ENCODE results near the gene MOB3A.
"Not testable (repeated sequence)": the region's sequence is repeated elsewhere in the genome, so short reads cannot be mapped to it uniquely, and the experiment has no call there.

The MOB3A gene

DNA sequence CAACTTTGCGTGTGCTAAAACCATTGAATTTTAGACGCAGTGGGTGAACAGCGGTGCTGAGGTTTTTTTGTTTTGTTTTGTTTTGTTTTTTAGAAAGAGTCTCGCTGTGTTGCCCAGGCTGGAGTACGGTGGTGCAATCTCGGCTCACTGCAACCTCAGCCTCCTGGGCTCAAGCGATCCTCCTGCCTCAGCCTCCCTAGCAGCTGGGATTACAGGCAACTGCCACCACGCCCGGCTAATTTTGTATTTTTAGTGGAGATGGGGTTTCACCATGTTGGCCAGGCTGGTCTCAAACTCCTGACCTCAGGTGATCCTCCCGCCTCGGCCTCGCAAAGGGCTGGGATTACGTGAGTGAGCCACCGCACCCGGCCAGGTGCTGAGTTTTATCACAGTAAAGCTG, 61.9 kb downstream of the MOB3A start:
- not testable (repeated sequence) for DNase-seq (ENCODE audit: low read depth)

- DNase-seq (ENCODE audit: low read depth): no peak
Observed at GRCh38 chr19:2033825-2034159, 62.3 kb downstream of the MOB3A start.

DNA sequence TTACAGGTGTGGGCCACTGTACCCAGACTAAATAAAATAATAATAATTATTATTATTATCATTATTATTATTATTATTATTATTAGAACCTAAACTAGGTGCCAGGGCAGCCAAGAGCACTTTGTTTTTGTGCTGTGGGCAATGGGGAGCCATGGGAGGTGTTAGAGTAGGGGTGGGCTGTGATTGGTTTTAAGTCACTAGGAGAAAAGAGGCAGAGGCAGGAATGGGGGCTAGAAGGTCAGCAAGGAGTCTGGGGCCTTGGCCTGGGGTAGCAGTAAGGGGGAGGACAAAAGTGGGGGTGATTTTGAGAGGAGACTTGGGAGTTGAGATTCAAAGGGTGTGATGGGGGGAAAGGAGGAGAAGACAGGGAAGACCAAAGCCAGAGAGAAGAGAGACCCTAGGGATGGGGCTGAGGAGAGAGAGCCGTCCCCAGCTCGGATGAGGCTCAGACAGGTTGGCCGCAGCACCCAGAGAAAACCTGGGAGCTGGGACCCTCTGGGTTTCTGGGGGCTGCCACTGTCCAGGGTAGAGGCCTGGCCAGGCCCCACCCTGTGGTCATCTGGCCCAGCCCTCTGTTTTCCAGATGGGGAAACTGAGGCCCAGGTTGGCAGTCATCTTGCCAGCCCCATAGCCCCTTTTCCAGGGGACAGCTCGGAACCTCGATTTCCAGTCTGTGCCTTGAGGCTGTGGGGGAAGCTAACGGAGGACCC, 62.9 kb downstream of the MOB3A start:
- DNase-seq (ENCODE audit: low read depth): no peak

DNA sequence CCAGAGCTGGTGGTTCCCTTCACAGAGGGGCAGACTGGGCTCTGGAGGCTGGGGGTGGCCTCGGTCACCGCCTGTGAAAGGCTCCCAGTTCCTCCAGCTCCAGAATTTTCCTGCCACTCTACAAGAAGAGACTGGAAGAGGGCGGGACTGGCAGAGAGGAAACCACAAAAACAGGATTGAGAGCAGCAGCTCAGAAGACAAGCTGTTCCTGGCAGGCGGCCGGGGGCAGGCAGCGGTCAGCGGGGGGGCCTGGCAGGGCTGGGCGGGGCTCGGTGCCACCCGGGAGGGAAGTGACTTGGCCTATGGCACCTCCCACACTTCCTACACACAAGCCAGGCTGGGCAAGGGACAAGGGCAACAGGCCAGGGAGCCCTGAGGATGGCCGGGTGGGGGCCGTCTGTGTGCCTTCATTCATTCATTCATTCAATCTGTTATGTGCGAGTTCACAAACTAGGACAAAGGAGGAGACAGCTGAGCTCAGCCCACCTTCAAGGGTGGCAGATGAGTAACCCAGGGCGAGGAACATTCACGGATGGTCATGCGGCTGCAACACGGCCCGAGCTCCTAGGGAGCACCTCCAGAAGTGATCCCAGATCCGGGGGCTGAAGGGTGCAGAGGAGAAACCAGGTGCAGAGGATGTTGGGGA, 63.7 kb downstream of the MOB3A start:
- peak; percentile 37 for DNase-seq (ENCODE audit: low read depth)

DNA sequence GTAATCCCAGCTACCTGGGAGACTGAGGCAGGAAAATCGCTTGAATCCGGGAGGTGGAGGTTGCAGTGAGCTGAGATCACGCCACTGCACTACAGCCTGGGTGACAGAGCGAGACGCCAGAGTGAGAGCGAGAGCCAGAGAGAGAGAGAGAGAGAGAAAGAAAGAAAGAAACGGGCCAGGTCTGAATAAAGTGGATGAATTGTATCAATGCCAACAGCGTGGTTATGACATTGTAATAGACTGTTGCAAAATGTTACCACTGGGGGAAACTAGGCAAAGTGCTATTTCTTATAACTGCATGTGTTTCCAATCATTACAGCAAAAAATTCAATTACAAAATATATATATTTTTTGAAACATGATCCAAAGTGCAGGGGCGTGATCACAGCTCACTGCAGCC, 68.8 kb downstream of the MOB3A start:
- peak; percentile 73 for DNase-seq (ENCODE audit: low read depth)

GRCh38 chr19:2026770-2027169, 69.4 kb downstream of the MOB3A start:
- DNase-seq (ENCODE audit: low read depth): no peak

DNA sequence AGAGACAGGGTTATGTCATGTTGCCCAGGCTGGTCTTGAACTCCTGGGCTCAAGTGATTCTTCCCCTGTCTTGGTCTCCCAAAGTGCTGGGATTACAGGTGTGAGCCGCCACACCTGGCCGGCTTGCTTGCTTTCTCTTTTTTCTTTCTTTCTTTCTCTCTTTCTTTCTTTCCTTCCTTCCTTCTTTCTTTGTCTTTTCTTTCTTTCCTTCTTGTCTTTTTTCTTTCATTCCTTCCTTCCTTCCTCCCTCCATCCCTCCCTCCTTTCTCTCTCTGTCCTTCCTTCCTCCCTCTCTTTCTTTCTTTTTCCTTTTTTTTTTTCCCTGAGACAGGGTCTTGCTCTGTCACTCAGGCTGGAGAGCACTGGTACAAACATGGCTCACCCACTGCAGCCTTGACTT, 73.8 kb downstream of the MOB3A start:
- no peak for DNase-seq (ENCODE audit: low read depth)

GRCh38 chr19:2021453-2022140, 74.5 kb downstream of the MOB3A start:
- no peak for DNase-seq (ENCODE audit: low read depth)

All from GM04503 (cell line).